Measurements from ENCODE around the gene RAD1. TPM values are rescaled to one million over a fixed set of nuclear protein-coding genes. Genes with fewer than 3 reads are reported as not detected.

The RAD1 gene
- total and polyA plus RNA-seq, 2 donors (not counting 1 experiment from before 2014, with no cell fraction given): 7.8 to 25.9 TPM

DNA sequence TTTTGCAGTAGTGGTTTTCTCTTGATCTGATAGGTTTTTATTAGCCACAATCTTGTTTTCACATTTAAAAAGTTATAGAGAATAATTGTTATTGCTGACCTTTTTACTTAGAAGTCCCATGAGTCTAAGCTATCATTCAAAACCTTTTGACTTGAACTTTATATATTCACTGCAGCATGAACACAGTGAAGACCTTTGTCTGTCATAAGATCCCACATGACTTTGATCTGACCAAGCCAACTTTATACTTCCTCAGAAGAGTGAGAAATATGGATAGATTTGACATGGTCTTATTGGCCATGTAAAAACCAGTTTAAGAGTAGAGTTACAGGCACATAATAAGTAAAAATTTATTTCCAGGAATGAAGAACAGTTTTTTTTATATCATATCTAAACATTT lies 34.1 kb downstream of the RAD1 start:
- Histone ChIP-seq H3K79me2 (ENCODE audit: control insufficient read depth, insufficient read depth, low read length) (no peaks in the 10 kb centered on the region), H3K4me3 (ENCODE audit: control extremely low read depth in 1 of 5, extremely low read depth in 1 of 5, insufficient read depth in 1 of 5, low read depth in 2 of 5, low read length in 4 of 5) (no peak overlapping the region), H4K20me1 (ENCODE audit: control insufficient read depth, insufficient read depth, low read length, poor library complexity, severe bottlenecking) (no peaks in the 10 kb centered on the region), H3K36me3 (replicated peaks in 1 of 2; ENCODE audit: control extremely low read depth in 1 of 2, control insufficient read depth in 1 of 2, extremely low read depth in 1 of 2, insufficient read depth in 2 of 2, low read length in 1 of 2) (no peaks in the 10 kb centered on the region), H3K9ac (ENCODE audit: low read length) (no peak overlapping the region), H2AFZ (ENCODE audit: insufficient read depth, low read depth, low read length, poor library complexity, severe bottlenecking) (no peak overlapping the region), H3K27me3 (replicated peaks in 1 of 4; ENCODE audit: control extremely low read depth in 1 of 4, control insufficient read depth in 3 of 4, insufficient read depth in 4 of 4, low read length in 3 of 4) (no peaks in the 10 kb centered on the region), H3K9me3 (ENCODE audit: control extremely low read depth in 1 of 3, control insufficient read depth in 2 of 3, insufficient read depth in 1 of 3, low read length in 2 of 3) (peaks cover 0 to 2% (median 0%) of the 10 kb centered on the region in 3 donors), H3K4me2 (replicated peaks; ENCODE audit: low read depth, low read length, poor library complexity, severe bottlenecking) (no peak overlapping the region), H3K27ac (ENCODE audit: low read length in 2 of 2) (no peak overlapping the region), H3K4me1 (ENCODE audit: control insufficient read depth in 2 of 2, insufficient read depth in 2 of 2, low read length in 2 of 2) (no peaks in the 10 kb centered on the region)
- Mint-ChIP-seq H3K27me3 (peaks cover 8% of the 10 kb centered on the region), H3K4me3 (no peak overlapping the region), H3K27ac (no peak overlapping the region), H3K4me1 (no peaks in the 10 kb centered on the region), H3K9me3 (ENCODE audit: insufficient read depth) (peaks cover 4% of the 10 kb centered on the region)
- CTCF ChIA-PET: no interaction called here
- DNase-seq (no peak), ATAC-seq (ENCODE audit: low read depth) (no peak)
- intact Hi-C loops (cut with micrococcal nuclease): no loop called here
- TF ChIP-seq EZH2 (IDR thresholded peaks at IDR 0.05; ENCODE audit: borderline replicate concordance, insufficient read depth, low read depth, low read length, poor library complexity, severe bottlenecking): no peak
- TF ChIP-seq, protein P1, sequence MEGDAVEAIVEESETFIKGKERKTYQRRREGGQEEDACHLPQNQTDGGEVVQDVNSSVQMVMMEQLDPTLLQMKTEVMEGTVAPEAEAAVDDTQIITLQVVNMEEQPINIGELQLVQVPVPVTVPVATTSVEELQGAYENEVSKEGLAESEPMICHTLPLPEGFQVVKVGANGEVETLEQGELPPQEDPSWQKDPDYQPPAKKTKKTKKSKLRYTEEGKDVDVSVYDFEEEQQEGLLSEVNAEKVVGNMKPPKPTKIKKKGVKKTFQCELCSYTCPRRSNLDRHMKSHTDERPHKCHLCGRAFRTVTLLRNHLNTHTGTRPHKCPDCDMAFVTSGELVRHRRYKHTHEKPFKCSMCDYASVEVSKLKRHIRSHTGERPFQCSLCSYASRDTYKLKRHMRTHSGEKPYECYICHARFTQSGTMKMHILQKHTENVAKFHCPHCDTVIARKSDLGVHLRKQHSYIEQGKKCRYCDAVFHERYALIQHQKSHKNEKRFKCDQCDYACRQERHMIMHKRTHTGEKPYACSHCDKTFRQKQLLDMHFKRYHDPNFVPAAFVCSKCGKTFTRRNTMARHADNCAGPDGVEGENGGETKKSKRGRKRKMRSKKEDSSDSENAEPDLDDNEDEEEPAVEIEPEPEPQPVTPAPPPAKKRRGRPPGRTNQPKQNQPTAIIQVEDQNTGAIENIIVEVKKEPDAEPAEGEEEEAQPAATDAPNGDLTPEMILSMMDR (IDR thresholded peaks at IDR 0.05): no peak
- POLR2A ChIA-PET: no interaction called here

DNA sequence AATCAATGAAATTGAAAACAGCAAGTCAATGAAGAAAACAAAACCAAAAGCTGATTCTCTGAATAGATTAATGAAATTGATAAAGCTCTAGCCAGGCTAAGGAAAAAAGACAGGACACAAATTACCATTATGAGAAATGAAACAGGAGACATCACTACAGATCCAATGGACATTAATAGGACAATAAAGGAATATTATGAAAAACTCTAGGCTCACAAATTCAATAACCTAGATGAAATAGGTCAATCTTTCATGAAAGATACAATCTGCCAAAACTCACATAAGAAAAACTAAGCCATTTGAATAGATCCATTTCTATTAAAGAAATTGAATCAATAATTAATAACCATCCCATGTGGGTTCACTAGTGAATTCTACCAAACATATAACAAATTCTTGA lies 39.0 kb downstream of the RAD1 start:
- no peaks in the 10 kb centered on the region for H3K27me3 ChIP-seq (replicated peaks in 1 of 4; ENCODE audit: control extremely low read depth in 1 of 4, control insufficient read depth in 3 of 4, insufficient read depth in 4 of 4, low read length in 3 of 4)
- ChIA-PET POLR2A (no interaction called here), CTCF (no interaction called here)
- Mint-ChIP-seq H3K27ac (no peak overlapping the region), H3K4me3 (no peak overlapping the region), H3K9me3 (ENCODE audit: insufficient read depth) (peaks cover 5% of the 10 kb centered on the region), H3K27me3 (peaks cover 4% of the 10 kb centered on the region), H3K4me1 (no peaks in the 10 kb centered on the region)
- intact Hi-C loops (cut with micrococcal nuclease): no loop called here
- no peaks in the 10 kb centered on the region for H3K36me3 ChIP-seq (replicated peaks in 1 of 2; ENCODE audit: control extremely low read depth in 1 of 2, control insufficient read depth in 1 of 2, extremely low read depth in 1 of 2, insufficient read depth in 2 of 2, low read length in 1 of 2)
- no peak overlapping the region for H2AFZ ChIP-seq (ENCODE audit: insufficient read depth, low read depth, low read length, poor library complexity, severe bottlenecking)
- TF ChIP-seq, protein P1 (IDR thresholded peaks at IDR 0.05): no peak
- TF ChIP-seq EZH2 (IDR thresholded peaks at IDR 0.05; ENCODE audit: borderline replicate concordance, insufficient read depth, low read depth, low read length, poor library complexity, severe bottlenecking): no peak
- peaks cover 0 to 7% (median 3%) of the 10 kb centered on the region in 3 donors for H3K9me3 ChIP-seq (ENCODE audit: control extremely low read depth in 1 of 3, control insufficient read depth in 2 of 3, insufficient read depth in 1 of 3, low read length in 2 of 3)
- H3K4me2 ChIP-seq (replicated peaks; ENCODE audit: low read depth, low read length, poor library complexity, severe bottlenecking): no peak overlapping the region
- no peaks in the 10 kb centered on the region for H3K79me2 ChIP-seq (ENCODE audit: control insufficient read depth, insufficient read depth, low read length)
- H4K20me1 ChIP-seq (ENCODE audit: control insufficient read depth, insufficient read depth, low read length, poor library complexity, severe bottlenecking): no peaks in the 10 kb centered on the region
- DNase-seq (no peak), ATAC-seq (ENCODE audit: low read depth) (no peak)
- H3K27ac ChIP-seq (ENCODE audit: low read length in 2 of 2): no peak overlapping the region
- no peak overlapping the region for H3K9ac ChIP-seq (ENCODE audit: low read length)
- no peaks in the 10 kb centered on the region for H3K4me1 ChIP-seq (ENCODE audit: control insufficient read depth in 2 of 2, insufficient read depth in 2 of 2, low read length in 2 of 2)
- no peak overlapping the region for H3K4me3 ChIP-seq (ENCODE audit: control extremely low read depth in 1 of 5, extremely low read depth in 1 of 5, insufficient read depth in 1 of 5, low read depth in 2 of 5, low read length in 4 of 5)
